Neural cell (in vitro differentiated cells): ENCODE data around the gene DARS1. TPM values are rescaled to one million over a fixed set of nuclear protein-coding genes. Genes with fewer than 3 reads are reported as not detected.
"Not testable (repeated sequence)": the region's sequence is repeated elsewhere in the genome, so short reads cannot be mapped to it uniquely, and the experiment has no call there.

ENCODE experiments used
- H2AFZ ChIP-seq: fragments of 200-600, 300-800 bp; sonication (generic), shearing (Covaris generic); 2 replicates; pipeline ENCODE4 v1.6.0; 2014; ENCODE audit warnings: low read depth, mild to moderate bottlenecking, antibody characterized with exemption, low read length, moderate library complexity
- H3F3A ChIP-seq: fragments of 200-600 bp; shearing (Covaris generic); 2 replicates; pipeline ENCODE4 v1.6.1; 2016; ENCODE audit warnings: mild to moderate bottlenecking, moderate library complexity, mixed read lengths, antibody characterized with exemption, low read length; ENCODE audit not compliant: insufficient read depth, poor library complexity, severe bottlenecking
- H3K27ac ChIP-seq: fragments of 200-600, 300-800 bp; sonication (generic), shearing (Covaris generic); 2 replicates; pipeline ENCODE4 v1.5.1; 2014; ENCODE audit warnings: mild to moderate bottlenecking, low read length, moderate library complexity
- H3K27me3 ChIP-seq: fragments of 300-800, 200-600 bp; sonication (generic), shearing (Covaris generic); 2 replicates; pipeline ENCODE4 v1.6.0; 2014; ENCODE audit warnings: mild to moderate bottlenecking, low read depth, low read length, moderate library complexity; ENCODE audit not compliant: insufficient read depth
- H3K36me3 ChIP-seq: fragments of 300-800, 200-600 bp; sonication (generic), shearing (Covaris generic); 2 replicates; pipeline ENCODE4 v1.5.1; 2014; ENCODE audit warnings: mild to moderate bottlenecking, antibody characterized with exemption, low read length, moderate library complexity; ENCODE audit not compliant: insufficient read depth
- H3K4me2 ChIP-seq: fragments of 300-800, 200-600 bp; sonication (generic), shearing (Covaris generic); 2 replicates; pipeline ENCODE4 v1.6.0; 2014; ENCODE audit warnings: mild to moderate bottlenecking, low read length
- H3K4me3 ChIP-seq: fragments of 300-800, 200-600 bp; sonication (generic), shearing (Covaris generic); 2 replicates; pipeline ENCODE4 v1.5.1; 2014; ENCODE audit warnings: mild to moderate bottlenecking, low read length, moderate library complexity
- H3K79me2 ChIP-seq: fragments of 200-600 bp; shearing (Covaris generic); replicated peaks from 2 replicates; pipeline ENCODE4 v1.6.0; 2014; ENCODE audit warnings: mild to moderate bottlenecking, low read length, moderate library complexity; ENCODE audit not compliant: insufficient read depth
- H3K9ac ChIP-seq: fragments of 300-800, 200-600 bp; sonication (generic), shearing (Covaris generic); 2 replicates; pipeline ENCODE4 v1.6.1; 2016; ENCODE audit warnings: mild to moderate bottlenecking, low read length, mixed read lengths
- H3K9me2 ChIP-seq: fragments of 200-600 bp; shearing (Covaris generic); 2 replicates; pipeline ENCODE4 v1.6.1; 2016; ENCODE audit warnings: mild to moderate bottlenecking, low read length, mixed read lengths; ENCODE audit not compliant: insufficient read depth
- H3K9me3 ChIP-seq: fragments of 200-600, 300-800 bp; sonication (generic), shearing (Covaris generic); 2 replicates; pipeline ENCODE4 v1.6.1; 2016; ENCODE audit warnings: mild to moderate bottlenecking, mixed run types, low read length, moderate library complexity, mixed read lengths
- H4K20me1 ChIP-seq: fragments of 200-600 bp; shearing (Covaris generic); 2 replicates; pipeline ENCODE4 v1.6.1; 2016; ENCODE audit warnings: mild to moderate bottlenecking, mixed run types; ENCODE audit not compliant: insufficient read depth
- CTCF ChIP-seq: fragments of 450-650 bp; IDR thresholded peaks from 2 replicates; pipeline ENCODE4 v1.5.1; 2014; ENCODE audit warnings: antibody characterized with exemption, mild to moderate bottlenecking, moderate library complexity; ENCODE audit not compliant: poor library complexity, severe bottlenecking
- EP300 ChIP-seq: fragments of 450-650 bp; conservative IDR thresholded peaks from 2 replicates; pipeline ENCODE4 v1.6.1; 2014; ENCODE audit warnings: antibody characterized with exemption, mild to moderate bottlenecking, moderate library complexity; ENCODE audit not compliant: poor library complexity, severe bottlenecking
- EZH2 ChIP-seq: fragments of 200-600, 300-800 bp; shearing (Covaris generic), sonication (generic); IDR thresholded peaks from 2 replicates; pipeline ENCODE4 v1.6.1; 2014; ENCODE audit warnings: antibody characterized with exemption, low read length, borderline replicate concordance, mild to moderate bottlenecking; ENCODE audit not compliant: insufficient read depth, poor library complexity, severe bottlenecking
- MXI1 ChIP-seq: fragments of 450-650 bp; conservative IDR thresholded peaks from 2 replicates; pipeline ENCODE4 v1.6.1; 2014; ENCODE audit warnings: antibody characterized with exemption, mild to moderate bottlenecking; ENCODE audit not compliant: poor library complexity, severe bottlenecking
- POLR2AphosphoS5 ChIP-seq: IDR thresholded peaks from 2 replicates; pipeline ENCODE4 v1.6.1; 2012
- RAD21 ChIP-seq: fragments of 450-650 bp; conservative IDR thresholded peaks from 2 replicates; pipeline ENCODE4 v1.6.1; 2014; ENCODE audit warnings: antibody characterized with exemption, mild to moderate bottlenecking, moderate library complexity
- REST ChIP-seq: IDR thresholded peaks from 2 replicates; pipeline ENCODE4 v1.6.1; 2012; ENCODE audit warnings: borderline replicate concordance
- SMC3 ChIP-seq: fragments of 450-650 bp; conservative IDR thresholded peaks from 2 replicates; pipeline ENCODE4 v1.6.1; 2014; ENCODE audit warnings: antibody characterized with exemption, mild to moderate bottlenecking, moderate library complexity; ENCODE audit not compliant: poor library complexity
- TAF1 ChIP-seq: IDR thresholded peaks from 2 replicates; pipeline ENCODE4 v1.6.1; 2012; ENCODE audit warnings: low read depth
- polyA plus RNA-seq: library from polyadenylated mRNA; depleted of rRNA; stranded (reverse); fragments of >200 nt; gene quantifications from 2 replicates; pipeline ENCODE4 v1.2.3, GENCODE V29; 2014

Gene DARS1
- polyA plus RNA-seq, 1 donor from 2014 or later, result 37.9 TPM

DNA sequence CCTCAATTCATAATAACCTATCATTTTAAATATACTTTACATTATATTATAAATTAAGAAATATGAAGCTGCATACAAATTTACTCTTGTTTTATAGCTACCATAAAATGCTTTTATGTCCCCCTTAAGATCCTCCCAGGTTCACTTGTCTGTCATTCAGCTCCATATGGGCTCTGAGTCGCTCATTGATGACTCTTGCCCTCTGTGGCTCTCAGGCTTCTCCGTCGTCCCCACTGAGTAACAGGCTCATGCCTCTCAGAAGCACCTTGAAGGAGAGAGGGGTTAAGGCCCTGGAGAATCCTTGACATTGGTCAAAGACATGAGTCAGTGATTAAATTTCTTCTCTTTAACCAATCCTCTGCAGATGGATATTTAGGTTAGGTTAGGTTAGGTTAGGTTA is 103.0 kb downstream of the DARS1 start:
- no peaks in the 10 kb centered on the region for H4K20me1 ChIP-seq
- no peaks in the 10 kb centered on the region for H3K36me3 ChIP-seq
- H2AFZ ChIP-seq, result no peak overlapping the region
- no peak overlapping the region for H3K27ac ChIP-seq
- no peaks in the 10 kb centered on the region for H3K9me3 ChIP-seq
- no peaks in the 10 kb centered on the region for H3K9me2 ChIP-seq
- no peak overlapping the region for H3K9ac ChIP-seq
- no peak for TF ChIP-seq SMC3
- no peak for TF ChIP-seq MXI1
- TF ChIP-seq RAD21, result no peak
- no peak for TF ChIP-seq CTCF
- TF ChIP-seq REST, result no peak
- no peak for TF ChIP-seq EZH2
- no peak for TF ChIP-seq TAF1
- no peak for TF ChIP-seq EP300
- TF ChIP-seq POLR2AphosphoS5, result no peak
- no peak overlapping the region for H3K4me2 ChIP-seq
- no peaks in the 10 kb centered on the region for H3F3A ChIP-seq
- no peak overlapping the region for H3K4me3 ChIP-seq
- H3K79me2 ChIP-seq, result no peaks in the 10 kb centered on the region
- no peaks in the 10 kb centered on the region for H3K27me3 ChIP-seq

GRCh38 chr2:135876770-135877169 is 108.7 kb downstream of the DARS1 start:
- not testable (repeated sequence) for H3K9me3 ChIP-seq, H3K9ac ChIP-seq, H3K27me3 ChIP-seq, H3K79me2 ChIP-seq, H3K9me2 ChIP-seq, H4K20me1 ChIP-seq, H3F3A ChIP-seq, H2AFZ ChIP-seq, H3K4me2 ChIP-seq, H3K36me3 ChIP-seq, H3K27ac ChIP-seq
- peak overlapping the region; percentile 90 for H3K4me3 ChIP-seq
